ENCODE measurements around the gene OR10AD1.
A peak's percentile ranks its signal among the peaks of the same experiment; 100 is the strongest.
"Not testable (repeated sequence)": the region's sequence is repeated elsewhere in the genome, so short reads cannot be mapped to it uniquely, and the experiment has no call there.

Gene OR10AD1

GRCh38 chr12:48203192-48203591 is at the start of gene OR10AD1:
Gene OR10AD1, minus strand, starts transcription at chr12:48203292. Its CDS starts 0 bp downstream, at chr12:48203292.
- no peak for DNase-seq (ENCODE audit: low read depth)
- TF ChIP-seq CTCF (IDR thresholded peaks at IDR 0.05; ENCODE audit: low read length, missing control alignments) = no peak

GRCh38 chr12:48247181-48247966 is 44.3 kb upstream of the OR10AD1 start:
- TF ChIP-seq CTCF (IDR thresholded peaks at IDR 0.05; ENCODE audit: low read length, missing control alignments) = no peak
- DNase-seq (ENCODE audit: low read depth) = no peak
- no peak overlapping the region for H3K4me3 ChIP-seq (replicated peaks; ENCODE audit: low read depth, low read length)

More at GRCh38 chr12:48203192-48203591, at the start of gene OR10AD1:
- no peak within 1 kb of the TSS for H3K4me3 ChIP-seq (replicated peaks; ENCODE audit: low read depth, low read length)

GRCh38 chr12:48237162-48237561 is 34.1 kb upstream of the OR10AD1 start:
- H3K4me3 ChIP-seq (replicated peaks; ENCODE audit: low read depth, low read length) = no peak overlapping the region
- no peak for TF ChIP-seq CTCF (IDR thresholded peaks at IDR 0.05; ENCODE audit: low read length, missing control alignments)
- peak; percentile 21 for DNase-seq (ENCODE audit: low read depth)

- TF ChIP-seq CTCF (IDR thresholded peaks at IDR 0.05; ENCODE audit: low read length, missing control alignments) = no peak
- DNase-seq (ENCODE audit: low read depth) = peak; percentile 36
- H3K4me3 ChIP-seq (replicated peaks; ENCODE audit: low read depth, low read length) = no peak overlapping the region
Measured at GRCh38 chr12:48235796-48236333, 32.8 kb upstream of the OR10AD1 start.

GRCh38 chr12:48231169-48231958 is 28.3 kb upstream of the OR10AD1 start:
- H3K4me3 ChIP-seq (replicated peaks; ENCODE audit: low read depth, low read length); DNase-seq (ENCODE audit: low read depth): not testable (repeated sequence)

GRCh38 chr12:48224533-48224932 is 21.4 kb upstream of the OR10AD1 start:
- not testable (repeated sequence) for DNase-seq (ENCODE audit: low read depth); H3K4me3 ChIP-seq (replicated peaks; ENCODE audit: low read depth, low read length)

GRCh38 chr12:48221645-48222044 is 18.6 kb upstream of the OR10AD1 start:
- no peak for DNase-seq (ENCODE audit: low read depth)
- H3K4me3 ChIP-seq (replicated peaks; ENCODE audit: low read depth, low read length) = no peak overlapping the region
- TF ChIP-seq CTCF (IDR thresholded peaks at IDR 0.05; ENCODE audit: low read length, missing control alignments) = no peak
